Stimulated activated CD8-positive, alpha-beta memory T cell treated with anti-CD3 and anti-CD28 coated beads, Interleukin-4, amount 100 ng/mL, for 24 hours (primary cell): Measurements from ENCODE around the gene TCEAL6.
"Not testable (repeated sequence)": the region's sequence is repeated elsewhere in the genome, so short reads cannot be mapped to it uniquely, and the experiment has no call there.

Source experiments
- DNase-seq: peaks from one replicate; pipeline ENCODE4 v3.0.0-alpha.2; 2020; ENCODE audit warnings: low read depth

TCEAL6 gene

GRCh38 chrX:102142274-102142673 is at the start of gene TCEAL6:
TSS of gene TCEAL6 (minus strand) at chrX:102142481.
- not testable (repeated sequence) for DNase-seq

- DNase-seq, result no peak
These were observed 43.9 kb upstream of the TCEAL6 start for GRCh38 chrX:102185967-102186720.

GRCh38 chrX:102155806-102156179 is 13.5 kb upstream of the TCEAL6 start, which contains the start of gene BEX5:
TSS of gene BEX5 (minus strand) at chrX:102155977. CDS start at chrX:102154265, 1,712 bp downstream.
- peak; percentile 20 for DNase-seq

- no peak for DNase-seq
These were observed 12.9 kb upstream of the TCEAL6 start for GRCh38 chrX:102154900-102155805.

GRCh38 chrX:102154218-102154860 is 12.1 kb upstream of the TCEAL6 start:
- DNase-seq, result no peak

GRCh38 chrX:102141631-102142030 is 650 bp downstream of the TCEAL6 start:
- DNase-seq, result not testable (repeated sequence)

- not testable (repeated sequence) for DNase-seq
These were observed 1.4 kb downstream of the TCEAL6 start for GRCh38 chrX:102140876-102141275.

- no peak for DNase-seq
These were observed 4.2 kb downstream of the TCEAL6 start for GRCh38 chrX:102138064-102138463.

GRCh38 chrX:102129473-102129872 is 12.8 kb downstream of the TCEAL6 start:
- no peak for DNase-seq

GRCh38 chrX:102126863-102127262 is 15.4 kb downstream of the TCEAL6 start:
- no peak for DNase-seq

- DNase-seq, result not testable (repeated sequence)
These were observed 16.0 kb downstream of the TCEAL6 start for GRCh38 chrX:102126080-102126818.

- not testable (repeated sequence) for DNase-seq
These were observed 16.8 kb downstream of the TCEAL6 start, which contains the start of gene TCEAL2 for GRCh38 chrX:102125436-102125835. TSS of gene TCEAL2 (plus strand) at chrX:102125679. CDS start at chrX:102126831, 1,152 bp downstream.

GRCh38 chrX:102125014-102125413 is 17.3 kb downstream of the TCEAL6 start:
- not testable (repeated sequence) for DNase-seq

- no peak for DNase-seq
These were observed 26.5 kb downstream of the TCEAL6 start for GRCh38 chrX:102115748-102116147.

- no peak for DNase-seq
These were observed 28.9 kb downstream of the TCEAL6 start for GRCh38 chrX:102113367-102113766.
